Adipocyte (in vitro differentiated cells): ENCODE results near the gene UTF1.
A peak's percentile ranks its signal among the peaks of the same experiment; 100 is the strongest.
"Not testable (repeated sequence)": the region's sequence is repeated elsewhere in the genome, so short reads cannot be mapped to it uniquely, and the experiment has no call there.

Experiments
- DNase-seq: peaks from one replicate; pipeline ENCODE4 v3.0.0-alpha.2; 2015; ENCODE audit warnings: low read depth
- H3K27me3 ChIP-seq: replicated peaks from 2 replicates; pipeline ENCODE4 v1.7.0; 2013; ENCODE audit warnings: mild to moderate bottlenecking, low read length, moderate library complexity; ENCODE audit not compliant: control insufficient read depth, insufficient read depth
- H3K36me3 ChIP-seq: 2 replicates; pipeline ENCODE4 v1.7.0; 2013; ENCODE audit warnings: low read length, mild to moderate bottlenecking, moderate library complexity; ENCODE audit not compliant: control insufficient read depth, insufficient read depth, severe bottlenecking
- H3K4me1 ChIP-seq: 2 replicates; pipeline ENCODE4 v1.7.0; 2013; ENCODE audit warnings: mild to moderate bottlenecking, low read length, moderate library complexity; ENCODE audit not compliant: control insufficient read depth, insufficient read depth
- H3K4me3 ChIP-seq: 2 replicates; pipeline ENCODE4 v1.7.0; 2013; ENCODE audit warnings: mild to moderate bottlenecking, low read length, moderate library complexity
- H3K9ac ChIP-seq: 2 replicates; pipeline ENCODE4 v1.7.0; 2013; ENCODE audit warnings: mild to moderate bottlenecking, low read length, moderate library complexity
- H3K9me3 ChIP-seq: 2 replicates; pipeline ENCODE4 v1.7.0; 2013; ENCODE audit warnings: mild to moderate bottlenecking, low read length, moderate library complexity; ENCODE audit not compliant: control insufficient read depth

The UTF1 gene

GRCh38 chr10:133264461-133264860 is 34.4 kb downstream of the UTF1 start:
- Histone ChIP-seq H3K4me3 (no peak overlapping the region), H3K4me1 (peaks cover 26% of the 10 kb centered on the region), H3K36me3 (no peaks in the 10 kb centered on the region), H3K9me3 (no peaks in the 10 kb centered on the region), H3K9ac (no peak overlapping the region), H3K27me3 (no peaks in the 10 kb centered on the region)
- no peak for DNase-seq

GRCh38 chr10:133265052-133265451 is 35.0 kb downstream of the UTF1 start:
- not testable (repeated sequence) for H3K9me3 ChIP-seq, DNase-seq, H3K36me3 ChIP-seq, H3K9ac ChIP-seq, H3K27me3 ChIP-seq, H3K4me3 ChIP-seq
- H3K4me1 ChIP-seq = peaks cover 21% of the 10 kb centered on the region

- H3K9me3 ChIP-seq = no peaks in the 10 kb centered on the region
- H3K4me1 ChIP-seq = peaks cover 13% of the 10 kb centered on the region
- H3K9ac ChIP-seq = peak overlapping the region; percentile 20
- no peaks in the 10 kb centered on the region for H3K27me3 ChIP-seq
- no peak overlapping the region for H3K4me3 ChIP-seq
- no peaks in the 10 kb centered on the region for H3K36me3 ChIP-seq
- no peak for DNase-seq
Measured at GRCh38 chr10:133266056-133266795, 36.2 kb downstream of the UTF1 start.

GRCh38 chr10:133267293-133267692 is 37.3 kb downstream of the UTF1 start:
- H3K9ac ChIP-seq = no peak overlapping the region

GRCh38 chr10:133267829-133268228 is 37.8 kb downstream of the UTF1 start:
- no peaks in the 10 kb centered on the region for H3K36me3 ChIP-seq
- no peaks in the 10 kb centered on the region for H3K9me3 ChIP-seq
- H3K27me3 ChIP-seq = no peaks in the 10 kb centered on the region
- DNase-seq = no peak
- H3K4me3 ChIP-seq = no peak overlapping the region
- H3K9ac ChIP-seq = no peak overlapping the region
- peaks cover 12% of the 10 kb centered on the region for H3K4me1 ChIP-seq

More at GRCh38 chr10:133267293-133267692, 37.3 kb downstream of the UTF1 start:
- DNase-seq = no peak
- Histone ChIP-seq H3K9me3 (no peaks in the 10 kb centered on the region), H3K27me3 (no peaks in the 10 kb centered on the region), H3K4me3 (no peak overlapping the region), H3K36me3 (no peaks in the 10 kb centered on the region), H3K4me1 (peaks cover 12% of the 10 kb centered on the region)

- Histone ChIP-seq H3K9me3 (no peaks in the 10 kb centered on the region), H3K4me3 (no peak overlapping the region), H3K36me3 (no peaks in the 10 kb centered on the region), H3K27me3 (no peaks in the 10 kb centered on the region), H3K9ac (no peak overlapping the region), H3K4me1 (peaks cover 12% of the 10 kb centered on the region)
- no peak for DNase-seq
Measured at GRCh38 chr10:133268532-133268931, 38.5 kb downstream of the UTF1 start.

GRCh38 chr10:133269367-133269766 is 39.4 kb downstream of the UTF1 start:
- no peaks in the 10 kb centered on the region for H3K27me3 ChIP-seq
- no peaks in the 10 kb centered on the region for H3K9me3 ChIP-seq
- H3K9ac ChIP-seq = no peak overlapping the region
- no peak for DNase-seq
- no peak overlapping the region for H3K4me3 ChIP-seq
- H3K36me3 ChIP-seq = no peaks in the 10 kb centered on the region
- peaks cover 12% of the 10 kb centered on the region for H3K4me1 ChIP-seq

GRCh38 chr10:133270204-133270603 is 40.2 kb downstream of the UTF1 start:
- Histone ChIP-seq H3K4me3 (no peak overlapping the region), H3K27me3 (no peaks in the 10 kb centered on the region), H3K9me3 (no peaks in the 10 kb centered on the region), H3K36me3 (no peaks in the 10 kb centered on the region), H3K4me1 (peaks cover 12% of the 10 kb centered on the region), H3K9ac (no peak overlapping the region)
- no peak for DNase-seq

- Histone ChIP-seq H3K36me3 (no peaks in the 10 kb centered on the region), H3K27me3 (peaks cover 2% of the 10 kb centered on the region), H3K9me3 (no peaks in the 10 kb centered on the region), H3K9ac (no peak overlapping the region), H3K4me1 (peaks cover 6% of the 10 kb centered on the region), H3K4me3 (no peak overlapping the region)
- no peak for DNase-seq
Measured at GRCh38 chr10:133270773-133271297, 40.8 kb downstream of the UTF1 start.

- Histone ChIP-seq H3K27me3 (peaks cover 8% of the 10 kb centered on the region), H3K9ac (no peak overlapping the region), H3K9me3 (no peaks in the 10 kb centered on the region), H3K4me1 (no peaks in the 10 kb centered on the region), H3K4me3 (no peak overlapping the region), H3K36me3 (no peaks in the 10 kb centered on the region)
- no peak for DNase-seq
Measured at GRCh38 chr10:133271521-133272300, 41.7 kb downstream of the UTF1 start.

GRCh38 chr10:133272301-133272963 is 42.4 kb downstream of the UTF1 start:
- no peak for DNase-seq
- no peaks in the 10 kb centered on the region for H3K36me3 ChIP-seq
- H3K9me3 ChIP-seq = no peaks in the 10 kb centered on the region
- no peak overlapping the region for H3K9ac ChIP-seq
- H3K4me1 ChIP-seq = no peaks in the 10 kb centered on the region
- no peak overlapping the region for H3K4me3 ChIP-seq
- peaks cover 8% of the 10 kb centered on the region for H3K27me3 ChIP-seq
